HG03571 (cell line): ENCODE data around the gene DFFA.
"Not testable (repeated sequence)": the region's sequence is repeated elsewhere in the genome, so short reads cannot be mapped to it uniquely, and the experiment has no call there.

ENCODE experiments used
- ATAC-seq: cut with Tn5 transposase; IDR thresholded peaks from one replicate; pipeline ENCODE4 v1.9.1; 2021; ENCODE audit not compliant: unreplicated experiment

DFFA gene

GRCh38 chr1:10467078-10467477, 5.3 kb downstream of the DFFA start:
- no peak for ATAC-seq

DNA sequence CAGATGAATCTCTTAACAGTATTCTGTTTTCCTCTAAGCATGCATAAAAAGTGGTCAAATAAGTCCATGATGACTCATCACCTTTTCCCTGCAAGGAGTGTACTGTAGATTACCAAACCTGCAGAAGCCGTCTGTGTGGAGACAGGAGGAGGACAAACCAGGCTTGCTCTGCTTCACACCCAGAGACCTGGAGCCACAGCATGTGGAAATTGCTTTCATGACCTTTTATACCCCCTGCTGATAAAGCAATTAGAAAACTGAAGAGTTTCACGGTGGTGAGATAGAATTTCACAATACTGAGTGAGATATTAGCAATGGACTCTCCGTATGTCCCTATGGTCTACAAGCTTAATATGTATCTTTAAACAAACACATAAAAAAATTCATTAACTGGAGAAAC, 13.1 kb downstream of the DFFA start:
- ATAC-seq, result no peak

- ATAC-seq, result no peak
Observed at GRCh38 chr1:10457875-10458274, 14.5 kb downstream of the DFFA start.

DNA sequence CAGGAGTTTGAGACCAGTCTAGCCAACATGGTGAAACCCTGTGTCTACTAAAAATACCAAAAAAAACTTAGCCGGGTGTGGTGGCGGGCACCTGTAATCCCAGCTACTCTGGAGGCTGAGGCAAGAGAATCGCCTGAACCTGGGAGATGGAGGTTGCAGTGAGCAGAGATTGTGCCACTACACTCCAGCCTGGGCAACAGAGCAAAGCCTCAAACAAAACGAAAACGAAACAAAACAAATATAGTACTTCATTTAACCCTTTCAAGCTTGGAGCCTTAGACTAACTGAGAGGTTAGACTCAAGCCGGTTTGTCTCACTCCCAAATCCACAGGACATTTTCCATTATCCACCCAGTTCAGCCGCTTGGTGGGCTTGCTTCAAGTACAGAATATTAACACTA, 14.9 kb downstream of the DFFA start:
- not testable (repeated sequence) for ATAC-seq

DNA sequence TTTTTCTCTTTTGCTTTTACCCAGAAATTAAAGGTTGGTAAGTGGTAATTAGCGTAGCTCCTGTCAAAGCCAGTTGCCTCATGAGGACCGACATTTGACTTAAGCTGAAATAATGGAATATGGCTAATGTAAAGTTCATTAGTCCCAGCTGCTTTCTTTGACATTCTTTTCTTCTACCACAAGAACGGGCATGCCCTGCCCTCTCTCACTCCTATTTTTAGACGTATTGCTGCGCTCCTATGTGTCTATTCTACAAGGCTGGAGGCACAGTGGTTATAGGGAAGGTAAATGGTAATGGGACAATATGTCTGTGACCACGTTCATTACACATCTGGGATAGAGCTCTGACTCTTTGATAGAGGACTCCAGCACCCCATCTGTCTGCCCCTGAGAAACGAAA, 15.7 kb downstream of the DFFA start:
- ATAC-seq, result no peak

DNA sequence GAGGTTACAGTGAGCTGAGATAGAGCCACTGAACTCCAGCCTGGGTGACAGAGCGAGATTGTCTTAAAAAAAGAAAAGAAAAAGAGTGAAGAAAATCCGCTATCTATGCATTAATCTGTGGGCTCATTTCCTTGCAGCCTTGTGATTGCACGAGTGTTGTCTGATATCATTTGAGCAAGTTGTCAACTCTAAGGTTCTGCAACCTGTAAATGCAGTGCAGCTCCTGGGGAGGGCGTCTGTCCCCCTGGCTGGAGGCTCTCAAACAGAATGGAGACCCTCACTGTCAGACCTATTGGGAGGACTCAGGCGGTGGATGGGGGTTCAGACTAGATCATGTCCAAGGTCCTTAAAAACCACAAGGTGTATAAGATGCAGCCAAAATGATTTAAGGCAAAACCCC, 16.3 kb downstream of the DFFA start:
- ATAC-seq, result no peak

DNA sequence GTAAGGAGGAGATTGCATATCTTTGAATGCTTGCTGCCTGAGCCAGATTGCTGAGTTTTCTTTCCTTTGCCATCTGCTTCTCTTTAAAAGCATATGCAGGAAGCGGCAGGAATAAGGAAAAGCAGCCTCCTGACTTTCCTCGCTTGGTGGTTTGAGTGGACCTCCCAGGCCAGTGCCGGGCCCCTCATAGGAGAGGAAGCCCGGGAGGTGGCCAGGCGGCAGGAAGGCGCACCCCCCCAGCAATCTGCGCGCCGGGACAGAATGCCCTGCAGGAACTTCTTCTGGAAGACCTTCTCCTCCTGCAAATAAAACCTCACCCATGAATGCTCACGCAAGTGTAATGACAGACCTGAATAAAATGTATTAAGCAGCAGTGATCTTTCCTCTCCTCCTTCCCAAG, 21.0 kb downstream of the DFFA start:
- no peak for ATAC-seq

DNA sequence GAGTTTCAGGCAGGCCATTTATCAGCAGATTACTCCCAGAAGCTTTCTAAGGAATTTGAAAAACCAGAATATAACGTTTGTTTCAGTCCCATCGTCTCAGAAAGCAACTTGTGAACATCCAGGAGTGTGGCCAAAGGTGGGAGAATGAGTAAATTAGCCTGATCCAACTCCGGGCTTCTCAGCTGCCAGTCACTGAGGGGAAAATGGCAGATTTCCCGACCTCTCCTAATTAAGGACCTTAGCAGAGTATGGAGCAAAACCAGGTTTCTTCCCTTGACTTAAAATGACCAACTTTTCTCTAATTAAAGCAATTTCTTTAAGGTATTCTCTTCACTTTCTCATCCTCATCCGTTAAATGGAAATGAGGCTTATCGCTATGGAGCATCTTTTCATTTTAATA, 21.5 kb downstream of the DFFA start:
- ATAC-seq, result no peak

DNA sequence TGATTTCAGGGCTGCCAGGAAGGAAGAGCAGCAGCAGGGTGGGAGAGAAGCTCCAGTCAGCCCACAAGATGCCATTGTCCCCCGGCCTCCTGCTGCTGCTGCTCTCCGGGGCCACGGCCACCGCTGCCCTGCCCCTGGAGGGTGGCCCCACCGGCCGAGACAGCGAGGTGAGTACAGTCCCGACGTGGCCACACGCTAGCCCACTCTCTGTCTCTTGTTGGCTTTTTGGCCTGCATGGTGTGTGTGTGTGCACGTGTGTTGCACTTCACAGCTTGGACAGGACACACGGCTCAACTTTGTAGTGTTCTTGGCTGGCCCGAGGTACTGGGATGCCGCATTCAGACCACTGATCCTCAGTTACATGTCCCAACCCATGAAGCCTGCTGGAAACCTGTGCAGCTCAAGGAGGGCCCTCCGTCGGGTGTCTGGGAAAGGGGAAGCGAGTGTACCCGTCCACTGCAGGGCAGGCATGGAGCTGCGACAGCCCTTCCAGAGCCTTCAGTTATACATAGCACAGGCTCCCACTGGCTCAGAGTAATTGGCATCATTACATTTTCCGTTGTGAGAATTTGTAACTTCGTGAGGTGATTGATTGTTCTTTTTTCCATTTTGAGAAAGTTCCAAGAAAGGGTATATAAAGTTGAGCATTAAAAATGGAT, 22.0 kb downstream of the DFFA start:
- no peak for ATAC-seq

DNA sequence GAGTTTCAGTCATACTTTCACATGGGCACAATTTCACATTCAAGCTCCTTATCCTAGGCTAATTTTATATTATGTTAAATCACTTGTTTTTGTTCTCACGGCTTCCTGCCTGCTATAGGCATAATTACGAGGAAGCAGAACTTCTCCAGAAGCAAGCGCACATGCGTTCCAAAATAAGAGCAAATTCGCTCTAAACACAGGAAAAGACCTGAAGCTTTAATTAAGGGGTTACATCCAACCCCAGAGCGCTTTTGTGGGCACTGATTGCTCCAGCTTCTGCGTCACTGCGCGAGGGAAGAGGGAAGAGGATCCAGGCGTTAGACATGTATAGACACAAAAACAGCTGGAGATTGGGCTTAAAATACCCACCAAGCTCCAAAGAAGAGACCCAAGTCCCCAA, 22.6 kb downstream of the DFFA start, which contains the start of gene CORT:
CORT (plus strand) TSS at position 281 of the 400 bp plus-strand sequence. CDS start 193 bp downstream, outside the sequence.
- ATAC-seq, result no peak

GRCh38 chr1:10446790-10447422, 25.4 kb downstream of the DFFA start:
- no peak for ATAC-seq

GRCh38 chr1:10444795-10445397, 27.4 kb downstream of the DFFA start:
- ATAC-seq, result no peak

- ATAC-seq, result no peak
Observed at GRCh38 chr1:10444248-10444647, 28.1 kb downstream of the DFFA start.

DNA sequence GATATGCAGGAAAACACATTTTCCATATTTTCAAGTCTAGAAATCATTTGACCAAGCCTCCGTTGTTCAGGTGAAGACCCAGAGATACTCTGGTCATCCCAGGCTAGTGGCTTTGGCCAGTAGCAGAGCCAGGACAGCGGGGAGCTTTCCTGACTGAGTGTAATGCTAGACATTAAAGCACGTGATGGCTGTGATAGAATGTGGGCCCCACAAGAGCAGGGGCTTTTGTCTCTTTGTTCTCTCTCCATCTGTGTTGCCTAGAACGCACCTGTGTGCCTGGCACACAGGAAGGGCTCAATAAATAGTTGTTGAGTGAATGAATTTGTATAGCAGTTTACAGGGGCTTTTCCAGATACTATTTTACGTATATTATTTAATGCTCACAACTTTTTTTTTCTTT, 31.5 kb downstream of the DFFA start:
- no peak for ATAC-seq

DNA sequence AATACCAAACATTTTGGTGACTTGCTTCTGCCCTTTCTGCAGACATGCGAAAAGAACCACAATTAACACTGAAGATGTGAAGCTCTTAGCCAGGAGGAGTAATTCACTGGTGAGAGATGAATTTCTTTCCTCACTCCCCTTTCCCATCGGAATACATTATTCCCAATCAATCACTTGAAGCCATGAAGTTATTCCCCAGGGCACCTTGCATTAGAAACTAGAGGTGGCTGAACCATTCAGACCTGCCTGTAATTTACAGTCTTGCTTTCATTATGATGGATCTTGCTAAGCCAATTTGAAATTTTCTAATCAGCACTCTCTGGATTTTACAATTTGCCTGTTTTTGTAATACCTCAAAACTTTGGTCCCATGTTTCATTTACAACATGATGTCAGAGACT, 32.0 kb downstream of the DFFA start:
- no peak for ATAC-seq

DNA sequence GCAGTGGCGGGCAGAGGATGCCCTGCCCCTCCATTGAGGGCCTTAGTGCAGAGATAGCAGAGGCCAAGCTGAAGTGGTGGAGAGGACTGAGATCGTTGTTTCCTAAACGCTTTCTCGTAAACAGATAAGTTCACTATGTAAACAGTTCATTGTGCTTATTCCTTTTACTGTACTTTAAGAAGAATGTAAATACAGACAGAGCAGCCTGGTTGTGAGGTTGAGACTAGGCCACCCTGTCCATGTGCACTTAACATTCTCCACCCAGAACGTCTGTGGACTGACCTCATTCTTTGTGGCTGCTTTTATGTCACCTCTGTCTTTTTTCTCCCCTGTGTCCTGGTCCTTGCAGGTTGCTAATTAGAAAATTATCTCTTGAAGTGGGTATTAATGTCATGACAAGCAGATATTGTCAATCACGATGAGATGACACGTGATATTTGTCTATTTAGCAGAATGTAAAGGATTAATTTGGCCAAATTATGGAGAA, 33.6 kb downstream of the DFFA start:
- no peak for ATAC-seq

GRCh38 chr1:10437052-10437451, 35.3 kb downstream of the DFFA start:
- ATAC-seq, result no peak

- ATAC-seq, result no peak
Observed at GRCh38 chr1:10434590-10434989, 37.7 kb downstream of the DFFA start.

GRCh38 chr1:10433790-10434189, 38.5 kb downstream of the DFFA start:
- ATAC-seq, result no peak

DNA sequence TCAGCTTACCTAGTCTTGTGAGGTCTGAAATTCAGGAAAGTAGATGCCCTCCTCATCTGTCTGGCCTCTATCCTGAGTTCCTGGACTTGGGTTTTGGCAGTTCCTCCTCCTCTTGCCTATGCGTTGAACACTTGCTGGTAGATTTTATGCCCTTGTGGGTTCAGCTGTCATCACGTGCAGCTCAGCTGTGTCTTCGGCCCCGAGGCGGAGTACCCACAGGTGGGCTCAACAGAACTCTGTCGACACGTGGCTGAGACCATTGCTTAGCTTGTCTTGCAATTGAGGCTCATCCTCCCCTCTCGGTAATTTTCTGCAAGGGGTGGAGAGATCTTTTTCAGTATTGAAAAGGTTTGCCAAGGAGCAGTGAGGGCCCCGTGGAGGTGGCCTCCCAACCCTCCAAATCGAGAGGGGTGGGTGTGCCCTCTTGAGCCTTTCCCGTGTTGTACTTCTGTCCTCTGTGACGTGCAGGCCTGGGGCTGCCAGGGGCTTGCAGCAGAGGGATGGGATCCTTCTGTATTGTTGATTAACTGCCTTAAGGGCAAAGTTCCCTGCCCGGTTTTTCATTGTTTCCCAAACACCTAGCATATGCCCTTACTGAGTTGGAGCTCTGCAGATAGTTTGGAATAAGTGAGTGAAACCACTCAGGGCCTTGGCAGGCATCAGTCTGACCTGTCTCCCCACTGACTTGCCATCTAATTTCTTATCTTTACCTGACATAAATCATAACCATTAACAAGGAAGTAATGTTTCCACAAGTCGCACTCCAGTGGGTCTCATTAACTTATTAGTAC, 39.2 kb downstream of the DFFA start:
- ATAC-seq, result no peak

DNA sequence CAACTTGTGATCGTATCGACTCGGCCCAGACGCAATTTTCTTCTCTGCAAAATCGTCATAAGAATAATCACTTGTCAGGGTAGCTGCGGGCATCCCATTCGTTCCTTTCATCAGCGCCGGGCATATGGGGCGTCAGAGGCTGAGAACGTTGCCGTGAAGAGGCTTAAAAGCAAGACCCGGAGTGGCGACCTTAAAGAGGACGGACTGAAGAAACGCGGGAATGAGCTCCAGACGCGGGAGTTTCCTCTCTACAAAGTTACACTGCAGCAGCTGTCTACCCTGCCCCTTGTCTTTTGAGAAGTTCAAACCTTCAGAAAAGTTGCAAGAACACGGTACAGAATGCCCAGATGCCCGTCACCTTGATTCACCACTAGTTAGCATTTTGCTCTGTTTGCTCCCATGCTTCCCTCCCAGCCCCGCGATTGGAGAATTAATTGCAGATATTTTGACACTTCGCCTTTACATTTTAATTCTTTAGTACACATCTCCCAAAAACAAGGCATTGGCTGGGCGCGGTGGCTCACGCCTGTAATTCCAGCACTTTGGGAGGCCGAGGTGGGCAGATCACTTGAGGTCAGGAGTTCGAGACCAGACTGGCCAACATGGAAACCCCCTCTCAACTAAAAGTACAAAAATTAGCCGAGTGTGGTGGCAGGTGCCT, 41.1 kb downstream of the DFFA start:
- peak; percentile 1 for ATAC-seq
